IMR-90 (cell line): Measurements from ENCODE around the gene KRT28. TPM values are rescaled to one million over a fixed set of nuclear protein-coding genes. Genes with fewer than 3 reads are reported as not detected.

ENCODE experiments used
- ATAC-seq: fragments of 200-7000 bp; cut with Tn5 transposase; 2 replicates; pipeline ENCODE4 v1.9.1; 2020; ENCODE audit warnings: low read depth, mild to moderate bottlenecking, moderate library complexity
- BruUV-seq: library from RNA; stranded (reverse); fragments of 400-500 nt; replicated peaks from 2 replicates; lab custom pipeline; 2021; lab: Mats Ljungman, UMichigan
- CTCF ChIA-PET: fragments of 300-600 bp; formaldehyde crosslinking; extraction: SDS; loops from one replicate; lab custom pipeline; 2021; ENCODE audit warnings: antibody characterized with exemption; lab: Yijun Ruan, JAX
- POLR2A ChIA-PET: fragments of 300-600 bp; sonication (Branson Sonifier 250); formaldehyde crosslinking; loops from one replicate; lab custom pipeline; 2022; ENCODE audit warnings: antibody characterized with exemption; ENCODE audit not compliant: unreplicated experiment; lab: Charles Lee
- DNase-seq: peaks from one replicate; pipeline ENCODE4 v3.0.0; 2013
- H2AFZ ChIP-seq: replicated peaks from 2 replicates; pipeline ENCODE3; 2013; ENCODE audit warnings: low read length, mild to moderate bottlenecking; ENCODE audit not compliant: poor library complexity
- H2AK5ac ChIP-seq: 2 replicates; pipeline ENCODE4 v1.6.1; 2013; ENCODE audit warnings: low read depth, low read length, inconsistent platforms
- H2AK9ac ChIP-seq: replicated peaks from 2 replicates; pipeline ENCODE3; 2013; ENCODE audit warnings: mild to moderate bottlenecking, low read depth, low read length, moderate library complexity; ENCODE audit not compliant: poor library complexity
- H2BK120ac ChIP-seq: 2 replicates; pipeline ENCODE4 v1.6.1; 2013; ENCODE audit warnings: low read depth, low read length, inconsistent platforms
- H2BK15ac ChIP-seq: 3 replicates; pipeline ENCODE4 v1.6.1; 2013; ENCODE audit warnings: low read depth, low read length, inconsistent platforms
- H2BK20ac ChIP-seq: 2 replicates; pipeline ENCODE4 v1.6.1; 2013; ENCODE audit warnings: low read depth, mild to moderate bottlenecking, inconsistent platforms, low read length, moderate library complexity
- H2BK5ac ChIP-seq: 2 replicates; pipeline ENCODE4 v1.6.1; 2013; ENCODE audit warnings: mild to moderate bottlenecking, low read depth, low read length, inconsistent platforms; ENCODE audit not compliant: poor library complexity, severe bottlenecking
- H3K14ac ChIP-seq: replicated peaks from 2 replicates; pipeline ENCODE4 v1.6.1; 2013; ENCODE audit warnings: low read depth, low read length, inconsistent platforms
- H3K18ac ChIP-seq: 2 replicates; pipeline ENCODE4 v1.6.1; 2013; ENCODE audit warnings: low read depth, low read length, control low read depth
- H3K23ac ChIP-seq: 2 replicates; pipeline ENCODE4 v1.6.1; 2013; ENCODE audit warnings: low read depth, low read length, inconsistent platforms
- H3K27ac ChIP-seq: 2 replicates; pipeline ENCODE4 v1.5.1; 2013; ENCODE audit warnings: mild to moderate bottlenecking, control low read depth, low read length; ENCODE audit not compliant: insufficient read depth
- H3K27me3 ChIP-seq: 2 replicates; pipeline ENCODE4 v1.6.1; 2013; ENCODE audit warnings: low read length; ENCODE audit not compliant: control insufficient read depth, insufficient read depth
- H3K36me3 ChIP-seq: 2 replicates; pipeline ENCODE4 v1.6.1; 2013; ENCODE audit warnings: low read length, mixed read lengths; ENCODE audit not compliant: control insufficient read depth, insufficient read depth
- H3K4ac ChIP-seq: 2 replicates; pipeline ENCODE4 v1.6.1; 2013; ENCODE audit warnings: low read depth, low read length, inconsistent platforms
- H3K4me1 ChIP-seq: 2 replicates; pipeline ENCODE4 v1.6.1; 2013; ENCODE audit warnings: low read length, mixed read lengths; ENCODE audit not compliant: control insufficient read depth, insufficient read depth
- H3K4me2 ChIP-seq: 2 replicates; pipeline ENCODE4 v1.6.1; 2013; ENCODE audit warnings: low read depth, mild to moderate bottlenecking, control low read depth, low read length, moderate library complexity
- H3K4me3 ChIP-seq: 2 replicates; pipeline ENCODE4 v1.5.1; 2013; ENCODE audit warnings: low read depth, mild to moderate bottlenecking, control low read depth, low read length, moderate library complexity; ENCODE audit not compliant: insufficient read depth
- H3K56ac ChIP-seq: 2 replicates; pipeline ENCODE4 v1.6.1; 2013; ENCODE audit warnings: low read length, inconsistent platforms; ENCODE audit not compliant: insufficient read depth; ENCODE audit errors: extremely low read depth
- H3K79me1 ChIP-seq, 2 experiments: 2 replicates each; pipeline ENCODE4 v1.6.1; 2013; ENCODE audit warnings: low read length in 2 of 2, inconsistent platforms in 1 of 2, low read depth in 1 of 2
- H3K9ac ChIP-seq: 2 replicates; pipeline ENCODE4 v1.6.1; 2013; ENCODE audit warnings: low read depth, low read length, control low read depth
- H3K9me1 ChIP-seq: 2 replicates; pipeline ENCODE4 v1.6.1; 2013; ENCODE audit warnings: low read length, inconsistent platforms; ENCODE audit not compliant: insufficient read depth
- H3K9me3 ChIP-seq: 2 replicates; pipeline ENCODE4 v1.6.1; 2013; ENCODE audit warnings: low read length; ENCODE audit not compliant: control insufficient read depth, insufficient read depth
- H4K20me1 ChIP-seq: 2 replicates; pipeline ENCODE4 v1.6.1; 2013; ENCODE audit warnings: low read length, inconsistent platforms; ENCODE audit not compliant: insufficient read depth
- H4K5ac ChIP-seq: 2 replicates; pipeline ENCODE4 v1.6.1; 2013; ENCODE audit warnings: mild to moderate bottlenecking, low read depth, low read length, control low read depth
- H4K8ac ChIP-seq, 2 experiments: 2 replicates each; pipeline ENCODE4 v1.6.1; 2013; ENCODE audit warnings: low read depth in 2 of 2, low read length in 2 of 2, control low read depth in 1 of 2, inconsistent platforms in 1 of 2
- H4K91ac ChIP-seq: 2 replicates; pipeline ENCODE4 v1.6.1; 2013; ENCODE audit warnings: low read depth, low read length, inconsistent platforms; ENCODE audit not compliant: insufficient read depth
- BHLHE40 ChIP-seq: fragments of 150-350 bp; IDR thresholded peaks from 2 replicates; pipeline ENCODE4 v1.6.1; 2016; ENCODE audit warnings: mild to moderate bottlenecking, low read depth, low read length
- CEBPB ChIP-seq: IDR thresholded peaks from 2 replicates; pipeline ENCODE4 v1.6.1; 2012; ENCODE audit warnings: low read depth, low read length, improper control_type of control experiment
- CHD1 ChIP-seq: IDR thresholded peaks from 2 replicates; pipeline ENCODE4 v1.6.1; 2012; ENCODE audit warnings: low read depth, low read length, improper control_type of control experiment
- CTCF ChIP-seq: conservative IDR thresholded peaks from 2 replicates; pipeline ENCODE4 v1.5.1; 2012; ENCODE audit warnings: mild to moderate bottlenecking, low read depth, low read length, improper control_type of control experiment
- ELK1 ChIP-seq: fragments of 150-350 bp; IDR thresholded peaks from 2 replicates; pipeline ENCODE4 v1.6.1; 2016; ENCODE audit warnings: low read depth, mild to moderate bottlenecking, low read length, moderate library complexity, borderline replicate concordance
- FOS ChIP-seq: fragments of 150-350 bp; IDR thresholded peaks from 2 replicates; pipeline ENCODE4 v1.6.1; 2016; ENCODE audit warnings: low read depth, low read length
- MAFK ChIP-seq: IDR thresholded peaks from 2 replicates; pipeline ENCODE4 v1.6.1; 2012; ENCODE audit warnings: low read depth, low read length, improper control_type of control experiment
- MAZ ChIP-seq: IDR thresholded peaks from 2 replicates; pipeline ENCODE4 v1.6.1; 2012; ENCODE audit warnings: low read depth, mild to moderate bottlenecking, low read length, improper control_type of control experiment, moderate library complexity, borderline replicate concordance
- MXI1 ChIP-seq: IDR thresholded peaks from 2 replicates; pipeline ENCODE4 v1.6.1; 2012; ENCODE audit warnings: low read depth, mild to moderate bottlenecking, low read length, moderate library complexity, borderline replicate concordance
- NFE2L2 ChIP-seq: fragments of 150-350 bp; IDR thresholded peaks from 2 replicates; pipeline ENCODE4 v1.6.1; 2016; ENCODE audit warnings: low read depth, mild to moderate bottlenecking, low read length
- POLR2A ChIP-seq: IDR thresholded peaks from 2 replicates; pipeline ENCODE4 v1.6.1; 2012; ENCODE audit warnings: mild to moderate bottlenecking, low read depth, low read length
- RAD21 ChIP-seq: IDR thresholded peaks from 2 replicates; pipeline ENCODE4 v1.6.1; 2012; ENCODE audit warnings: low read length, improper control_type of control experiment
- RCOR1 ChIP-seq: IDR thresholded peaks from 2 replicates; pipeline ENCODE4 v1.6.1; 2012; ENCODE audit warnings: mild to moderate bottlenecking, low read length, improper control_type of control experiment; ENCODE audit not compliant: insufficient replicate concordance
- RFX5 ChIP-seq: IDR thresholded peaks from 2 replicates; pipeline ENCODE4 v1.8.0; 2012; ENCODE audit warnings: low read depth, mild to moderate bottlenecking, low read length, moderate library complexity
- SMC3 ChIP-seq: fragments of 150-350 bp; IDR thresholded peaks from 2 replicates; pipeline ENCODE4 v1.6.1; 2016; ENCODE audit warnings: low read depth, mild to moderate bottlenecking, antibody characterized with exemption, low read length, moderate library complexity
- USF2 ChIP-seq: fragments of 150-350 bp; IDR thresholded peaks from 2 replicates; pipeline ENCODE4 v1.6.1; 2017; ENCODE audit warnings: mild to moderate bottlenecking, antibody characterized with exemption, low read length, low read depth
- WGBS, 2 experiments: methylation state at CpG; one replicate each; pipeline versions ENCODE4 v1.1.5 to v1.1.7; 2013; ENCODE audit warnings: missing lambda C conversion rate in 2 of 2; ENCODE audit not compliant: insufficient read length in 1 of 2; ENCODE audit errors: extremely low coverage in 2 of 2; 5-methylcytosine and 5-hydroxymethylcytosine counted together
- dilution Hi-C: fragments of 300-500 bp; cut with HindIII; formaldehyde crosslinking; loops from one replicate; pipeline ENCODE4 v1.14.3; 2018; ENCODE audit warnings: low sequenced_read_pairs; ENCODE audit not compliant: unreplicated experiment
- in situ Hi-C: fragments of 300-500 bp; cut with MboI; formaldehyde crosslinking; loops from 3 replicates; pipeline ENCODE4 v1.14.3; 2019; ENCODE audit warnings: low sequenced_read_pairs, inconsistent platforms, mixed read lengths
- intact Hi-C: fragments of 100-400 bp; cut with micrococcal nuclease; formaldehyde crosslinking; loops from 2 replicates; pipeline ENCODE4 v1.10.0; 2022
- polyA plus RNA-seq, 3 experiments: library from polyadenylated mRNA; depleted of rRNA; stranded (reverse); fragments of >200 nt; gene quantifications; 2 replicates each; pipeline ENCODE4 v1.2.3, GENCODE V29; 2012; ENCODE audit warnings: low replicate concordance in 1 of 3
- total RNA-seq: library from RNA; depleted of rRNA; stranded (reverse); fragments of >200 nt; gene quantifications from 2 replicates; pipeline ENCODE4 v1.2.3, GENCODE V29; 2012

Gene KRT28
- total and polyA plus RNA-seq, 2 of the 4 experiments (the other 2 are of a cell fraction): not detected

- ChIA-PET CTCF (no interaction called here), POLR2A (no interaction called here)
- intact Hi-C loops: no loop called here
Measured at GRCh38 chr17:40816569-40816968, 16.8 kb upstream of the KRT28 start.

More at GRCh38 chr17:40816569-40816968, 16.8 kb upstream of the KRT28 start:
- Histone ChIP-seq H3K23ac (no peak overlapping the region), H3K9me1 (no peaks in the 10 kb centered on the region; the same call in 1 of the 2 replicates), H3K27ac (no peak overlapping the region), H3K4me3 (no peak overlapping the region), H2AK9ac (no peak overlapping the region), H2BK15ac (no peak overlapping the region), H3K27me3 (no peaks in the 10 kb centered on the region), H2AFZ (no peak overlapping the region), H4K5ac (no peak overlapping the region), H3K4ac (no peak overlapping the region), H3K56ac (no peak overlapping the region), H3K9ac (no peak overlapping the region), H3K18ac (no peak overlapping the region), H3K36me3 (peaks cover 9% of the 10 kb centered on the region), H2BK5ac (no peak overlapping the region), H4K20me1 (no peaks in the 10 kb centered on the region), H4K91ac (no peak overlapping the region), H4K8ac (no peak overlapping the region), H2BK120ac (no peak overlapping the region), H3K4me2 (no peak overlapping the region), H3K79me1 (peaks cover 30% of the 10 kb centered on the region in 2 experiments), H2BK20ac (no peak overlapping the region), H3K4me1 (peaks cover 2% of the 10 kb centered on the region; the same call in 1 of the 2 replicates), H2AK5ac (no peak overlapping the region), H3K14ac (no peak overlapping the region), H3K9me3 (no peaks in the 10 kb centered on the region)
- BruUV-seq: no TSS peak
- no peak for ATAC-seq
- DNase-seq: no peak
- WGBS, 2 experiments: no CpG with 5 or more reads among the region's 3 CpGs
- no peak for TF ChIP-seq BHLHE40
- TF ChIP-seq FOS: no peak
- no peak for TF ChIP-seq RCOR1
- no peak for TF ChIP-seq CHD1
- TF ChIP-seq MAZ: no peak
- no peak for TF ChIP-seq ELK1
- no peak for TF ChIP-seq CTCF
- TF ChIP-seq CEBPB: no peak
- TF ChIP-seq RFX5: no peak
- TF ChIP-seq MAFK: no peak
- no peak for TF ChIP-seq MXI1
- TF ChIP-seq NFE2L2: no peak
- TF ChIP-seq USF2: no peak
- no peak for TF ChIP-seq POLR2A
- no peak for TF ChIP-seq SMC3
- TF ChIP-seq RAD21: no peak
- dilution Hi-C loops (no loop called here), in situ Hi-C loops (no loop called here)
